Osteoblast (primary cell): ENCODE measurements around the gene ABHD1. TPM values are rescaled to one million over a fixed set of nuclear protein-coding genes. Genes with fewer than 3 reads are reported as not detected.

Experiments used
- DNase-seq: peaks from one replicate; pipeline ENCODE4 v3.0.0; 2011; ENCODE audit warnings: low spot score, mixed read lengths; ENCODE audit not compliant: insufficient read length; ENCODE audit errors: missing footprints
- H2AFZ ChIP-seq: 2 replicates; pipeline ENCODE4 v1.6.0; 2011; ENCODE audit warnings: mild to moderate bottlenecking, low read length
- H3K27ac ChIP-seq: 2 replicates; pipeline ENCODE4 v1.5.1; 2011; ENCODE audit warnings: mild to moderate bottlenecking, low read depth, low read length, moderate library complexity
- H3K27me3 ChIP-seq: 2 replicates; pipeline ENCODE4 v1.6.0; 2012; ENCODE audit warnings: mild to moderate bottlenecking, control low read depth, inconsistent platforms, low read length, moderate library complexity; ENCODE audit not compliant: insufficient read depth
- H3K36me3 ChIP-seq: 2 replicates; pipeline ENCODE4 v1.5.1; 2011; ENCODE audit warnings: mild to moderate bottlenecking, low read length, control low read depth, moderate library complexity; ENCODE audit not compliant: insufficient read depth
- H3K4me1 ChIP-seq: 2 replicates; pipeline ENCODE4 v1.5.1; 2011; ENCODE audit warnings: mild to moderate bottlenecking, low read length, control low read depth, moderate library complexity; ENCODE audit not compliant: insufficient read depth
- H3K4me2 ChIP-seq: 2 replicates; pipeline ENCODE4 v1.6.0; 2011; ENCODE audit warnings: mild to moderate bottlenecking, low read length; ENCODE audit not compliant: insufficient read depth
- H3K4me3 ChIP-seq: fragments of 200-600 bp; sonication (generic); 3 replicates; pipeline ENCODE4 v1.5.1; 2012; ENCODE audit warnings: mild to moderate bottlenecking, low read length, inconsistent platforms; ENCODE audit not compliant: insufficient read depth
- H3K79me2 ChIP-seq: 2 replicates; pipeline ENCODE4 v1.6.0; 2012; ENCODE audit warnings: mild to moderate bottlenecking, low read length, control low read depth, inconsistent platforms; ENCODE audit not compliant: insufficient read depth
- H3K9me3 ChIP-seq: 2 replicates; pipeline ENCODE4 v1.5.1; 2011; ENCODE audit warnings: low read depth, low read length, control low read depth
- H4K20me1 ChIP-seq: 2 replicates; pipeline ENCODE4 v1.6.0; 2012; ENCODE audit warnings: mild to moderate bottlenecking, low read length, control low read depth; ENCODE audit not compliant: insufficient read depth
- total RNA-seq: library from RNA; depleted of rRNA; stranded (reverse); fragments of >200 nt; gene quantifications from 2 replicates; pipeline ENCODE4 v1.2.3, GENCODE V29; 2012
- TF ChIP-seq, protein P1 (sequence below): IDR thresholded peaks from 2 replicates; pipeline ENCODE4 v1.5.1; 2011; ENCODE audit warnings: mild to moderate bottlenecking, low read depth, low read length, moderate library complexity; ENCODE audit errors: extremely low read depth

The ABHD1 gene
- total RNA-seq, 1 donor = under 0.01 TPM

DNA sequence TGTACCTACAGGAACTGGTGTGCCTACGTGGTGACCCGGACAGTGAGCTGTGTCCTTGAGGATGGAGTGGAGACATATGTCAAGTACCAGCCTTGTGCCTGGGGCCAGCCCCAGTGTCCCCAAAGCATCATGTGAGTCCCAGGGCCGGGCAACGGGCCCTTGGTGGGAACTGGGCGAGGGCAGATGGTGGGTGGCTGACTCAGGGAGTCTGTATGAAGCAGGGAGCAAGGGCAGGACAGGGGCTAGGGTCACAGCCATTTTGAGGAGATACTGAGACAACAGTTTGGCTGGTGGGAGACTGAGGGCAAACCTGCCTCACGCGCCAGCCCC, 43.5 kb upstream of the ABHD1 start:
- Histone ChIP-seq H3K4me3 (peak overlapping the region; percentile 92), H3K79me2 (peaks cover 37% of the 10 kb centered on the region), H3K36me3 (peaks cover 27% of the 10 kb centered on the region), H3K9me3 (no peaks in the 10 kb centered on the region), H3K4me2 (peak overlapping the region; percentile 95), H3K4me1 (peaks cover 35% of the 10 kb centered on the region), H4K20me1 (peaks cover 33% of the 10 kb centered on the region), H3K27me3 (no peaks in the 10 kb centered on the region), H2AFZ (peak overlapping the region; percentile 61), H3K27ac (peak overlapping the region; percentile 77)
- TF ChIP-seq, protein P1, sequence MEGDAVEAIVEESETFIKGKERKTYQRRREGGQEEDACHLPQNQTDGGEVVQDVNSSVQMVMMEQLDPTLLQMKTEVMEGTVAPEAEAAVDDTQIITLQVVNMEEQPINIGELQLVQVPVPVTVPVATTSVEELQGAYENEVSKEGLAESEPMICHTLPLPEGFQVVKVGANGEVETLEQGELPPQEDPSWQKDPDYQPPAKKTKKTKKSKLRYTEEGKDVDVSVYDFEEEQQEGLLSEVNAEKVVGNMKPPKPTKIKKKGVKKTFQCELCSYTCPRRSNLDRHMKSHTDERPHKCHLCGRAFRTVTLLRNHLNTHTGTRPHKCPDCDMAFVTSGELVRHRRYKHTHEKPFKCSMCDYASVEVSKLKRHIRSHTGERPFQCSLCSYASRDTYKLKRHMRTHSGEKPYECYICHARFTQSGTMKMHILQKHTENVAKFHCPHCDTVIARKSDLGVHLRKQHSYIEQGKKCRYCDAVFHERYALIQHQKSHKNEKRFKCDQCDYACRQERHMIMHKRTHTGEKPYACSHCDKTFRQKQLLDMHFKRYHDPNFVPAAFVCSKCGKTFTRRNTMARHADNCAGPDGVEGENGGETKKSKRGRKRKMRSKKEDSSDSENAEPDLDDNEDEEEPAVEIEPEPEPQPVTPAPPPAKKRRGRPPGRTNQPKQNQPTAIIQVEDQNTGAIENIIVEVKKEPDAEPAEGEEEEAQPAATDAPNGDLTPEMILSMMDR = no peak
- peak; percentile 90 for DNase-seq

DNA sequence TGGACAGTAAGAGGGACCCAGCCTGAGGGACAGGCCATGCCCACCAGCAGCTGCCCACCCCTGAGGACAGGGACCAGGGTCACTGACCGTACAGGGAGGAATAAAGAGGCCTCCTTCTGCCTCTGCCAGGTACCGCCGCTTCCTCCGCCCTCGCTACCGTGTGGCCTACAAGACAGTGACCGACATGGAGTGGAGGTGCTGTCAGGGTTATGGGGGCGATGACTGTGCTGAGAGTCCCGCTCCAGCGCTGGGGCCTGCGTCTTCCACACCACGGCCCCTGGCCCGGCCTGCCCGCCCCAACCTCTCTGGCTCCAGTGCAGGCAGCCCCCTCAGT, 43.0 kb upstream of the ABHD1 start:
- peaks cover 33% of the 10 kb centered on the region for H4K20me1 ChIP-seq
- no peak overlapping the region for H2AFZ ChIP-seq
- H3K27ac ChIP-seq = peak overlapping the region; percentile 77
- no peaks in the 10 kb centered on the region for H3K27me3 ChIP-seq
- H3K4me2 ChIP-seq = peak overlapping the region; percentile 95
- H3K4me3 ChIP-seq = peak overlapping the region; percentile 92
- peaks cover 37% of the 10 kb centered on the region for H3K79me2 ChIP-seq
- TF ChIP-seq, protein P1 = no peak
- H3K9me3 ChIP-seq = no peaks in the 10 kb centered on the region
- peaks cover 27% of the 10 kb centered on the region for H3K36me3 ChIP-seq
- no peak for DNase-seq
- peaks cover 34% of the 10 kb centered on the region for H3K4me1 ChIP-seq

DNA sequence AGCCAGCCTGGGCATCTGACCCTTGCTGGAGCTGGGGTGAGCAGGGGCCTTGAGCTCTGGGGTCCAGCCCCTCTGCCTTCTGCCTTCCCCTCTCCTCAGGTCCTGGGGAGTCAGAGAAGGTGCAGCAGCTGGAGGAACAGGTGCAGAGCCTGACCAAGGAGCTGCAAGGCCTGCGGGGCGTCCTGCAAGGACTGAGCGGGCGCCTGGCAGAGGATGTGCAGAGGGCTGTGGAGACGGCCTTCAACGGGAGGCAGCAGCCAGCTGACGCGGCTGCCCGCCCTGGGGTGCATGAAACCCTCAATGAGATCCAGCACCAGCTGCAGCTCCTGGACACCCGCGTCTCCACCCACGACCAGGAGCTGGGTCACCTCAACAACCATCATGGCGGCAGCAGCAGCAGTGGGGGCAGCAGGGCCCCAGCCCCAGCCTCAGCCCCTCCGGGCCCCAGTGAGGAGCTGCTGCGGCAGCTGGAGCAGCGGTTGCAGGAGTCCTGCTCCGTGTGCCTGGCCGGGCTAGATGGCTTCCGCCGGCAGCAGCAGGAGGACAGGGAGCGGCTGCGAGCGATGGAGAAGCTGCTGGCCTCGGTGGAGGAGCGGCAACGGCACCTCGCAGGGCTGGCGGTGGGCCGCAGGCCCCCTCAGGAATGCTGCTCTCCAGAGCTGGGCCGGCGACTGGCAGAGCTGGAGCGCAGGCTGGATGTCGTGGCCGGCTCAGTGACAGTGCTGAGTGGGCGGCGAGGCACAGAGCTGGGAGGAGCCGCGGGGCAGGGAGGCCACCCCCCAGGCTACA, 41.4 kb upstream of the ABHD1 start:
- Histone ChIP-seq H4K20me1 (peaks cover 33% of the 10 kb centered on the region), H3K4me2 (no peak overlapping the region), H3K27ac (no peak overlapping the region), H3K79me2 (peaks cover 37% of the 10 kb centered on the region), H2AFZ (no peak overlapping the region), H3K9me3 (no peaks in the 10 kb centered on the region), H3K4me3 (no peak overlapping the region), H3K36me3 (peaks cover 27% of the 10 kb centered on the region), H3K4me1 (peaks cover 36% of the 10 kb centered on the region), H3K27me3 (no peaks in the 10 kb centered on the region)
- DNase-seq = peak; percentile 78
- TF ChIP-seq, protein P1 = no peak

DNA sequence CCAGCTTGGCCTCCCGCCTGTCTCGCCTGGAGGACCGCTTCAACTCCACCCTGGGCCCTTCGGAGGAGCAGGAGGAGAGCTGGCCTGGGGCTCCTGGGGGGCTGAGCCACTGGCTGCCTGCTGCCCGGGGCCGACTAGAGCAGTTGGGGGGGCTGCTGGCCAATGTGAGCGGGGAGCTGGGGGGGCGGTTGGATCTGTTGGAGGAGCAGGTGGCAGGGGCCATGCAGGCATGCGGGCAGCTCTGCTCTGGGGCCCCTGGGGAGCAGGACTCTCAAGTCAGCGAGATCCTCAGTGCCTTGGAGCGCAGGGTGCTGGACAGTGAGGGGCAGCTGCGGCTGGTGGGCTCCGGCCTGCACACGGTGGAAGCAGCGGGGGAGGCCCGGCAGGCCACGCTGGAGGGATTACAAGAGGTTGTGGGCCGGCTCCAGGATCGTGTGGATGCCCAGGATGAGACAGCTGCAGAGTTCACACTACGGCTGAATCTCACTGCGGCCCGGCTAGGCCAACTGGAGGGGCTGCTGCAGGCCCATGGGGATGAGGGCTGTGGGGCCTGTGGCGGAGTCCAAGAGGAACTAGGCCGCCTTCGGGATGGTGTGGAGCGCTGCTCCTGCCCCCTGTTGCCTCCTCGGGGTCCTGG, 40.7 kb upstream of the ABHD1 start:
- peaks cover 33% of the 10 kb centered on the region for H4K20me1 ChIP-seq
- peaks cover 27% of the 10 kb centered on the region for H3K36me3 ChIP-seq
- no peak overlapping the region for H3K4me2 ChIP-seq
- no peak overlapping the region for H2AFZ ChIP-seq
- no peak for DNase-seq
- no peak overlapping the region for H3K27ac ChIP-seq
- H3K4me1 ChIP-seq = peaks cover 30% of the 10 kb centered on the region
- TF ChIP-seq, protein P1 = no peak
- H3K27me3 ChIP-seq = no peaks in the 10 kb centered on the region
- peaks cover 37% of the 10 kb centered on the region for H3K79me2 ChIP-seq
- no peak overlapping the region for H3K4me3 ChIP-seq
- no peaks in the 10 kb centered on the region for H3K9me3 ChIP-seq
